Measurements from ENCODE around the gene CIROP.

Gene CIROP

DNA sequence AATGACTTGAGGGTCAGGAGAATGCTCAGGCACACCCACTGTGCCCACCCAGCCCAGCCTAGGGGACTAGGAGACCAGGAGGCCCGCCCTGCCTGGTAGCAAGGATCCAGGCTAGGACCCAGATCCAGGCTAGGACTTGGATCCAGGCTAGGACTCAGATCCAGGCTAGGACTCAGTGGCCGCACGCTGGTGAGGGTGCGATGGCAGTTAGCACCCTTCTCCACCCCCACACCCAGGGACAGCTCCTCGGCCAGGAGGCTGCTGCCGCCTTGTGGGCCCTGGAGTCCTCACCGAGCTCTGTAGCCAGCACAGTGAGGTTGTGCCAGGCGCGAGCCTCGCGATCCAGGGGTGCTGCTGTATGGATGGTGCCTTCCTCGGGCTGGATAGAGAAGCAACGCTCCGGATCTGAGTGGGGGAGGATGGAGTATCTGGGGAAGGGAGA lies 52.6 kb downstream of the CIROP start:
- DNase-seq: no peak

DNA sequence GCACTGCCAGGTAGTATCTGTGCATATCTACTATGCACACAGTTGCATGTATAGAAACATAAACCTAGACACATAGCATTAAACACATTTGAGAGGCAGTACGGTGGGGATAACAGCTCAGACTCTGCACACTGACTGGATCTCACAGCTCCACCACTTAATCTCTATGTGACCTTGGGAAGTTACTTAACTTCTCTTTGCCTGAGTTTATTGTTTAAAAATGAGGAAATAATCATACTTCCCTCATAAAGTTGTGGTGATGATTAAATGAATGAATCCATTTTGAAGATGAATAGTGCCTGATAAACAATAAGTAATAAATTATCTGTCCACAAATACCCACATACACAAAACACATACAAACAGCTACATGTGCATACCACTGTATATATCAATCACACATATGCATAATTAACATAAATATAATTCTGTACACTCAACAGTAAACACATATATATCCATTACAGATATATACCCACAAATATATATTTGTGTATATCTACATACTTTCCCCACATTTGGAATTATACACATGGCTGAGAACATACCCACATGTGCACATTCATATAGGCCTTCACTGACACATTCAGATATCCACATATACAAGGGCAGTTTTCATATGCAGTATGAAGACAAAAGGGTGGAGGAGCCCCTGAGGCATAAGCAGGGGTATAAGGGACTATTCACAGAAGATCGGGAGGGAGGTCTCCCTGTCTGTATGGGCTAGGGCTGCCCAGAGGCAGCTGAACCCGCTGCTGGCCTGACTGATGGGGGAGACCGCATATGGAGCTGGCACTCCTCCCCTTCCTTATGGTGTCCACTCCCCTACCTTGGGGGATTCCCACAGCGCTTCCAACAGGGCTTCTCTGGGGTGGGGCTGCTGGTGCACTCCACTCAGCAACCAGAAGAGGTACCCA lies 53.4 kb downstream of the CIROP start:
- no peak for DNase-seq

Data from anterior cingulate cortex (tissue), 58 donors.